Mesenchymal stem cell (in vitro differentiated cells and primary cell): ENCODE data around the gene FIBCD1. TPM values are rescaled to one million over a fixed set of nuclear protein-coding genes. Genes with fewer than 3 reads are reported as not detected.

Experiments
- DNase-seq: peaks from one replicate; pipeline ENCODE4 v3.0.0-alpha.2; 2013
- H2AFZ ChIP-seq: one replicate; pipeline ENCODE4 v1.6.1; 2013; ENCODE audit warnings: low read depth, mild to moderate bottlenecking, control low read depth, inconsistent platforms, low read length, moderate library complexity
- H2AK5ac ChIP-seq: 2 replicates; pipeline ENCODE4 v1.6.1; 2013; ENCODE audit warnings: low read length, moderate library complexity, mild to moderate bottlenecking, inconsistent platforms; ENCODE audit not compliant: severe bottlenecking
- H2BK120ac ChIP-seq: one replicate; pipeline ENCODE4 v1.6.1; 2013; ENCODE audit warnings: low read depth, mild to moderate bottlenecking, inconsistent platforms, low read length, moderate library complexity
- H2BK12ac ChIP-seq, 2 experiments: one replicate each; pipeline ENCODE4 v1.6.1; 2013; ENCODE audit warnings: inconsistent platforms in 2 of 2, low read length in 2 of 2, mild to moderate bottlenecking in 2 of 2, moderate library complexity in 2 of 2, control low read depth in 1 of 2
- H2BK15ac ChIP-seq: one replicate; pipeline ENCODE4 v1.6.1; 2013; ENCODE audit warnings: mild to moderate bottlenecking, low read depth, inconsistent platforms; ENCODE audit not compliant: poor library complexity, severe bottlenecking
- H2BK5ac ChIP-seq: 2 replicates; pipeline ENCODE4 v1.6.1; 2013; ENCODE audit warnings: low read depth, mild to moderate bottlenecking, low read length, control low read depth, inconsistent platforms; ENCODE audit not compliant: poor library complexity, severe bottlenecking
- H3K14ac ChIP-seq, 2 experiments: one replicate each; pipeline ENCODE4 v1.6.1; 2013; ENCODE audit warnings: inconsistent platforms in 2 of 2, low read length in 2 of 2, control low read depth in 1 of 2, mild to moderate bottlenecking in 1 of 2, moderate library complexity in 1 of 2
- H3K18ac ChIP-seq, 2 experiments: one replicate each; pipeline ENCODE4 v1.6.1; 2013; ENCODE audit warnings: inconsistent platforms in 2 of 2, low read length in 2 of 2, control low read depth in 1 of 2, low read depth in 1 of 2, mild to moderate bottlenecking in 1 of 2
- H3K23ac ChIP-seq, 2 experiments: one replicate each; pipeline ENCODE4 v1.6.1; 2013; ENCODE audit warnings: inconsistent platforms in 2 of 2, low read length in 2 of 2, mild to moderate bottlenecking in 2 of 2, moderate library complexity in 2 of 2, control low read depth in 1 of 2
- H3K27ac ChIP-seq: 2 replicates; pipeline ENCODE4 v1.5.1; 2013; ENCODE audit warnings: mild to moderate bottlenecking, moderate library complexity, low read length, control low read depth, inconsistent platforms; ENCODE audit not compliant: poor library complexity, severe bottlenecking
- H3K27me3 ChIP-seq, 2 experiments: 2 replicates each; pipeline versions ENCODE4 v1.6.1 to v1.7.0; 2013; ENCODE audit warnings: low read length in 2 of 2, mild to moderate bottlenecking in 2 of 2, moderate library complexity in 2 of 2, control low read depth in 1 of 2, inconsistent platforms in 1 of 2; ENCODE audit not compliant: control insufficient read depth in 1 of 2, insufficient read depth in 1 of 2
- H3K36me3 ChIP-seq, 2 experiments: 2 replicates each; pipeline versions ENCODE4 v1.6.1 to v1.7.0; 2013; ENCODE audit warnings: low read length in 2 of 2, control low read depth in 1 of 2, inconsistent platforms in 1 of 2, low read depth in 1 of 2, mild to moderate bottlenecking in 1 of 2; ENCODE audit not compliant: insufficient read depth in 2 of 2, control insufficient read depth in 1 of 2
- H3K4ac ChIP-seq, 2 experiments: one replicate each; pipeline ENCODE4 v1.6.1; 2013; ENCODE audit warnings: inconsistent platforms in 2 of 2, low read length in 2 of 2, mild to moderate bottlenecking in 2 of 2, moderate library complexity in 2 of 2, control low read depth in 1 of 2, low read depth in 1 of 2
- H3K4me1 ChIP-seq: 2 replicates; pipeline ENCODE4 v1.6.1; 2013; ENCODE audit warnings: low read depth, low read length, control low read depth; ENCODE audit not compliant: control insufficient read depth, insufficient read depth
- H3K4me2 ChIP-seq: 2 replicates; pipeline ENCODE4 v1.6.1; 2013; ENCODE audit warnings: low read length, mild to moderate bottlenecking, inconsistent platforms; ENCODE audit not compliant: poor library complexity, severe bottlenecking
- H3K4me3 ChIP-seq, 2 experiments: 2 replicates each; pipeline versions ENCODE4 v1.5.1 to v1.7.0; 2013; ENCODE audit warnings: low read length in 2 of 2, mild to moderate bottlenecking in 2 of 2, control low read depth in 1 of 2, low read depth in 1 of 2; ENCODE audit not compliant: insufficient read depth in 1 of 2
- H3K79me1 ChIP-seq: replicated peaks from 2 replicates; pipeline ENCODE4 v1.6.1; 2013; ENCODE audit warnings: mild to moderate bottlenecking, control low read depth, low read length, inconsistent platforms; ENCODE audit not compliant: poor library complexity, severe bottlenecking
- H3K9ac ChIP-seq: 2 replicates; pipeline ENCODE4 v1.7.0; 2013; ENCODE audit warnings: mild to moderate bottlenecking, low read length, moderate library complexity
- H3K9me3 ChIP-seq: 2 replicates; pipeline ENCODE4 v1.7.0; 2013; ENCODE audit warnings: mild to moderate bottlenecking, low read length; ENCODE audit not compliant: control insufficient read depth
- H4K8ac ChIP-seq: one replicate; pipeline ENCODE4 v1.6.1; 2013; ENCODE audit warnings: inconsistent platforms, mild to moderate bottlenecking, low read length, moderate library complexity
- H4K91ac ChIP-seq: one replicate; pipeline ENCODE4 v1.6.1; 2013; ENCODE audit warnings: mild to moderate bottlenecking, low read length, inconsistent platforms
- WGBS: methylation state at CpG from one replicate; pipeline ENCODE4 v1.1.7; 2013; ENCODE audit warnings: mixed read lengths; 5-methylcytosine and 5-hydroxymethylcytosine counted together
- polyA plus RNA-seq, 2 experiments: library from polyadenylated mRNA; stranded (reverse); fragments of 200-250 nt; gene quantifications; one replicate each; pipeline ENCODE4 v1.2.3, GENCODE V29; 2013

Gene FIBCD1, protein sequence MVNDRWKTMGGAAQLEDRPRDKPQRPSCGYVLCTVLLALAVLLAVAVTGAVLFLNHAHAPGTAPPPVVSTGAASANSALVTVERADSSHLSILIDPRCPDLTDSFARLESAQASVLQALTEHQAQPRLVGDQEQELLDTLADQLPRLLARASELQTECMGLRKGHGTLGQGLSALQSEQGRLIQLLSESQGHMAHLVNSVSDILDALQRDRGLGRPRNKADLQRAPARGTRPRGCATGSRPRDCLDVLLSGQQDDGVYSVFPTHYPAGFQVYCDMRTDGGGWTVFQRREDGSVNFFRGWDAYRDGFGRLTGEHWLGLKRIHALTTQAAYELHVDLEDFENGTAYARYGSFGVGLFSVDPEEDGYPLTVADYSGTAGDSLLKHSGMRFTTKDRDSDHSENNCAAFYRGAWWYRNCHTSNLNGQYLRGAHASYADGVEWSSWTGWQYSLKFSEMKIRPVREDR
- 0.40 TPM for polyA plus RNA-seq (2013, experiment 1 of 2)
- 0.44 TPM for polyA plus RNA-seq (2013, experiment 2 of 2)

DNA sequence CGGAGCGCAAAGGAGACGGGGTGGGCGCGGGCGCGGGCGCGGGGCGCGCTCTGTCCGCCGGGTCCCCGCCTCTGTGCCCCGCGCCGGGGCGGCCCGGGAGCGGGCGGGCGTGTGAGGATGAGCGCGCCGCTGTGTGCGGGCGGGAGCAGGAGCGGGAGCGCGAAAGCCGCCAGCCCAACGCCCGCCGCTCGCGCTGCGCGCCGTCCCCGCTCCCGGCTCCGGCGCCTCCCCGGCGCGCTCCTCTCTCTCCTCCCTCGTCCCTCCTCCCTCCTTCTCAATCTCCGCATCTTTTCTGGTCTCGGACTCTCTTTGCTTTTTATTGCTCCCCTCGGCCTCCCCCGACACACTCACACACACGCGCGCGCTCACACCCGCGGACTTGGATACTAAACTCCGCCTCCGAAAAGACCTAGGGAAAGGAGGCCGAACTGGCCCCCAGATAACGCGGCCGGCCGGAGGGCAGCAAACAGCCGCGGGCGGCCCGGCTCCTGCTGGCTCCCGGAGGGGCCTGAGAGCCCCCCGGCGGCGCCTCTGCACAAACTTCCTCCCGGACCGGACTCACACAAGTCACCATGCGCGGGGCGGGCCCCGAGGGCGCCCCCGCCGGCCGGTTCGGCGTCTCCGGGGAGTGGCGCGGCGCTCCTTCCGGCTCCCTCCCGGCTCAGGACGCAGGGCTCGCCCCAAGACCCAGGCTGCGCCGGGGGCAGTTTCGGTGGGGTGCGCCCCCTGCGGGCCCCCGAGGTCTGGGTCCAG lies at the start of gene FIBCD1:
TSS of gene FIBCD1 (minus strand) at position 596 of the 753 bp plus-strand sequence. CDS start 640 bp downstream, outside the sequence.
- Histone ChIP-seq H3K79me1 (no peaks in the 10 kb centered on the region), H3K4me3 (peak within 1 kb of the TSS; percentile 54 to 73), H2BK120ac (no peak within 1 kb of the TSS), H3K4me2 (peak within 1 kb of the TSS; percentile 87), H3K4ac (no peak within 1 kb of the TSS), H2AK5ac (no peak within 1 kb of the TSS), H4K8ac (no peak within 1 kb of the TSS), H2BK12ac (no peak within 1 kb of the TSS), H3K4me1 (peaks cover 42% of the 10 kb centered on the region), H3K23ac (no peak within 1 kb of the TSS), H2BK5ac (no peak within 1 kb of the TSS), H3K27ac (no peak within 1 kb of the TSS), H3K27me3 (peaks cover 31 to 61% of the 10 kb centered on the region in 2 experiments), H2BK15ac (no peak within 1 kb of the TSS), H4K91ac (no peak within 1 kb of the TSS), H3K14ac (no peak within 1 kb of the TSS), H3K18ac (no peak within 1 kb of the TSS), H2AFZ (peak within 1 kb of the TSS; percentile 21), H3K9me3 (no peaks in the 10 kb centered on the region), H3K9ac (no peak within 1 kb of the TSS), H3K36me3 (no peaks in the 10 kb centered on the region)
- DNase-seq = peak; percentile 43
- 1% methylated on average over 41 of the region's 98 CpGs for WGBS

DNA sequence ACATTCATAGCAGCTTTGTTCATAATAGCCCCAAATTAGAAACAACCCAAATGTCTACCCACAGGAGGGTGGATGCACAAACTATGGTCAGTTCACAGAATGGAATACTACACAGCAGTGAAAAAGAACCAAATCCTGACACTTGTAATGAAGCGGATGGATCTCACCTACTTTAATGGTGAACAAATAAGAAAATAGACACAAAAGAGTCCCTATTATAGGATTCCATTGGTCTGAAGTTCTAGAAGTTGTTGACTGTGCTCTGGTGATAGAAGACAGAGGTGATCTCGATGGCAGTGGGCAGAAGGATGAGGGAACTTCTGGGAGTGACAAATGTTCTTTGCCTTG lies 49.3 kb upstream of the FIBCD1 start:
- H4K91ac ChIP-seq = no peak overlapping the region
- no peak overlapping the region for H4K8ac ChIP-seq
- no peak overlapping the region for H3K9ac ChIP-seq
- no peak overlapping the region for H2BK5ac ChIP-seq
- no peak overlapping the region for H3K4me2 ChIP-seq
- H3K4me3 ChIP-seq = no peak overlapping the region
- no peak overlapping the region for H3K14ac ChIP-seq
- no peak for DNase-seq
- H3K9me3 ChIP-seq = no peaks in the 10 kb centered on the region
- WGBS = 89% methylated on average over 1 of the region's 2 CpGs
- no peak overlapping the region for H3K23ac ChIP-seq
- H3K4me1 ChIP-seq = peaks cover 5% of the 10 kb centered on the region
- no peak overlapping the region for H2AFZ ChIP-seq
- H2AK5ac ChIP-seq = no peak overlapping the region
- no peak overlapping the region for H2BK120ac ChIP-seq
- H3K36me3 ChIP-seq = no peaks in the 10 kb centered on the region
- peaks cover 17 to 84% of the 10 kb centered on the region in 2 experiments for H3K27me3 ChIP-seq
- H3K27ac ChIP-seq = no peak overlapping the region
- no peak overlapping the region for H2BK15ac ChIP-seq
- no peak overlapping the region for H2BK12ac ChIP-seq
- H3K79me1 ChIP-seq = no peaks in the 10 kb centered on the region
- H3K4ac ChIP-seq = no peak overlapping the region
- no peak overlapping the region for H3K18ac ChIP-seq

DNA sequence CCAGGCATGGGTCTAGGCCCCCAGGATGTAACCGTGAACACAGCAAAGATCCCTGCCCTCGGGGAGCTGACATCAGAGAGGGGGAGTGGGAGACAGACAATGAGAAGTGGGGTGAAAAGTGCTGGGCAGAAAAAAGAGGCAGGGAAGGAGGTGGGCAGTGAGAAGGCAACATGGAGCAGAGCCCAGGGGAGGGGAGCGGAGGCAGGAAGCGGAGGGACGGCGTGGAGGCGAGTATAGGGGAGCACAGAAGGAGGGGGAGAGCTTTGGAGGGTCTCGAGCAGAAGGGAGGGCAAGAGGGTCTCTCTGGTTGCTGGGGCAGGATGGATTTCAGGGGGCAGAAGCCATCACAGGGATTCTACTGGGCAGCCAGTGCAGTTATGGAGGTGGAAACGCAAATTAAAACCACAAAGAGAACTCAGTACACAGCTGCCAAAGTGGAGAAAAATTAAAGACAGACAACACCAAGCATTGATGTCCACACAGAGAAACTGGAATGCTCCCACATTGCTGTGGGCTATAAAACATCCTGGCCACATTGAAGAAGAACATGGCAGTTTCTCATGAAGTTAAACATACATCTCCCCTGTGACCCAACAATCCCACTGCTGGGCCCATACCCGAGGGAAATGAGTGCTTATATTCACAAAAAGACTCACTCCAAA lies 48.8 kb upstream of the FIBCD1 start:
- H2AFZ ChIP-seq = no peak overlapping the region
- 85% methylated on average over 10 of the region's 10 CpGs for WGBS

DNA sequence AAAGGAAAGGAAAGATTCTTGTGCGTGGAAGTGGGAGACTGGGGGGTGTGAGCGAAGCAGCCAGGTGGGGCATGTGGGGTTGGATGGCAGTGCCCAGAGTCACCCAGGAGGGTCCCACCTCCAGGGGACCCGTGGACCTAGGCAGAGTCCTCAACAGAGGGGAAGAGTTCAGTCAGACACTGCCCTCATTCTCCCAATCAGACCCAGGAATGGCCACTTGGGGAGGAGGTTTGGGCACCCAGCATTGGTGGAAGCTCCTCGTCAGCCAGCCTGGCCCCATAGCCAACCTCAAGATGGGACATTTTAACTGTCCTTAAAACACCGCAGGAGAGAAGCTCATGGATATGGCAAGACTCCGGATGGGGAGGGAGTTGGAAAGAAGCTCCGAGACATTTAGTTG lies 48.0 kb upstream of the FIBCD1 start:
- H2BK5ac ChIP-seq = no peak overlapping the region
- no peak overlapping the region for H3K4me2 ChIP-seq
- no peak overlapping the region for H2AFZ ChIP-seq
- H3K23ac ChIP-seq = no peak overlapping the region
- H3K9ac ChIP-seq = no peak overlapping the region
- H3K36me3 ChIP-seq = no peaks in the 10 kb centered on the region
- no peaks in the 10 kb centered on the region for H3K79me1 ChIP-seq
- H3K27me3 ChIP-seq = peaks cover 17 to 86% of the 10 kb centered on the region in 2 experiments
- 82% methylated on average over 7 of the region's 7 CpGs for WGBS
- peaks cover 3% of the 10 kb centered on the region for H3K4me1 ChIP-seq
- no peak overlapping the region for H3K4me3 ChIP-seq
- H2BK120ac ChIP-seq = no peak overlapping the region
- peak overlapping the region; percentile 68 for H2BK15ac ChIP-seq
- H4K91ac ChIP-seq = no peak overlapping the region
- no peak for DNase-seq
- no peak overlapping the region for H2AK5ac ChIP-seq
- H3K14ac ChIP-seq = no peak overlapping the region
- H2BK12ac ChIP-seq = no peak overlapping the region
- H3K18ac ChIP-seq = no peak overlapping the region
- H4K8ac ChIP-seq = no peak overlapping the region
- no peaks in the 10 kb centered on the region for H3K9me3 ChIP-seq
- no peak overlapping the region for H3K27ac ChIP-seq
- H3K4ac ChIP-seq = no peak overlapping the region

More for the DNA sequence above, 48.8 kb upstream of the FIBCD1 start:
- no peak for DNase-seq
- no peak overlapping the region for H2AK5ac ChIP-seq
- no peak overlapping the region for H3K23ac ChIP-seq
- H3K79me1 ChIP-seq = no peaks in the 10 kb centered on the region
- H3K27me3 ChIP-seq = peaks cover 17 to 88% of the 10 kb centered on the region in 2 experiments
- H4K8ac ChIP-seq = no peak overlapping the region
- peaks cover 7% of the 10 kb centered on the region for H3K4me1 ChIP-seq
- no peak overlapping the region for H2BK12ac ChIP-seq
- H4K91ac ChIP-seq = no peak overlapping the region
- no peak overlapping the region for H2BK15ac ChIP-seq
- no peaks in the 10 kb centered on the region for H3K36me3 ChIP-seq
- no peak overlapping the region for H3K18ac ChIP-seq
- H3K14ac ChIP-seq = no peak overlapping the region
- no peak overlapping the region for H3K27ac ChIP-seq
- no peak overlapping the region for H3K4me3 ChIP-seq
- no peak overlapping the region for H3K4me2 ChIP-seq
- no peaks in the 10 kb centered on the region for H3K9me3 ChIP-seq
- no peak overlapping the region for H2BK120ac ChIP-seq
- no peak overlapping the region for H3K4ac ChIP-seq
- H3K9ac ChIP-seq = no peak overlapping the region
- H2BK5ac ChIP-seq = no peak overlapping the region
